ENCODE measurements around the gene TNFSF15. TPM values are rescaled to one million over a fixed set of nuclear protein-coding genes. Genes with fewer than 3 reads are reported as not detected.

TNFSF15 gene
- total and polyA plus RNA-seq, 7 donors = 0.03 to 0.13 (median 0.04) TPM; not detected in 2

GRCh38 chr9:114756920-114757319 is 48.9 kb downstream of the TNFSF15 start:
- Histone ChIP-seq H3K9me3 (no peaks in the 10 kb centered on the region), H3K36me3 (ENCODE audit: insufficient read depth in 1 of 2, low read depth in 1 of 2) (no peaks in the 10 kb centered on the region), H3K27ac (no peak overlapping the region), H3K4me1 (no peaks in the 10 kb centered on the region), H3K27me3 (ENCODE audit: insufficient read depth in 3 of 3, low read length in 2 of 3) (peaks cover 0 to 3% (median 0%) of the 10 kb centered on the region in 3 donors), H3K4me3 (no peak overlapping the region)
- intact Hi-C loops (cut with DNase I) = no loop called here
- TF ChIP-seq, protein P1, sequence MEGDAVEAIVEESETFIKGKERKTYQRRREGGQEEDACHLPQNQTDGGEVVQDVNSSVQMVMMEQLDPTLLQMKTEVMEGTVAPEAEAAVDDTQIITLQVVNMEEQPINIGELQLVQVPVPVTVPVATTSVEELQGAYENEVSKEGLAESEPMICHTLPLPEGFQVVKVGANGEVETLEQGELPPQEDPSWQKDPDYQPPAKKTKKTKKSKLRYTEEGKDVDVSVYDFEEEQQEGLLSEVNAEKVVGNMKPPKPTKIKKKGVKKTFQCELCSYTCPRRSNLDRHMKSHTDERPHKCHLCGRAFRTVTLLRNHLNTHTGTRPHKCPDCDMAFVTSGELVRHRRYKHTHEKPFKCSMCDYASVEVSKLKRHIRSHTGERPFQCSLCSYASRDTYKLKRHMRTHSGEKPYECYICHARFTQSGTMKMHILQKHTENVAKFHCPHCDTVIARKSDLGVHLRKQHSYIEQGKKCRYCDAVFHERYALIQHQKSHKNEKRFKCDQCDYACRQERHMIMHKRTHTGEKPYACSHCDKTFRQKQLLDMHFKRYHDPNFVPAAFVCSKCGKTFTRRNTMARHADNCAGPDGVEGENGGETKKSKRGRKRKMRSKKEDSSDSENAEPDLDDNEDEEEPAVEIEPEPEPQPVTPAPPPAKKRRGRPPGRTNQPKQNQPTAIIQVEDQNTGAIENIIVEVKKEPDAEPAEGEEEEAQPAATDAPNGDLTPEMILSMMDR (IDR thresholded peaks at IDR 0.05) = no peak
- DNase-seq (no peak), ATAC-seq (no peak)

DNA sequence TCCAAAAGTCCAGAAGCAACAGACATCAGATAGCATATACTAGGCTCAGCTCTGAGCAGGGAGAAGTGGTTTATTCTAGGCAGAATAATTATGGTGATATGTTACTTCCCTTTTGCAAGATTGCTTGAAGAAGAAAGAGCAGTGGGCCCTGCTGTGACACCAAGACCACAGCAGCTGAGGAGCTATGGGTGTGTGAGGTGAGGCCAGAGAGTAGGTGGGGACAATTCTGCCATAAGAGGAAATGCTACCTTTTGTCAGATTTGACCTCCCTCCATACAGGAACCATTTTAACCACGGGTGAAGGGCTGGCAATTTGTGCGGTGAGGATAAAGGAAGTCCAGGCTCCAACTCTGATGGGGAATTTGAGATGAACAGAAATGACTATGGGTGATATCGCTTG is 51.3 kb downstream of the TNFSF15 start:
- Histone ChIP-seq H3K36me3 (ENCODE audit: insufficient read depth in 1 of 2, low read depth in 1 of 2) (no peaks in the 10 kb centered on the region), H3K9me3 (no peaks in the 10 kb centered on the region), H3K4me3 (no peak overlapping the region), H3K27me3 (ENCODE audit: insufficient read depth in 3 of 3, low read length in 2 of 3) (peaks cover 0 to 3% (median 0%) of the 10 kb centered on the region in 3 donors), H3K27ac (no peak overlapping the region), H3K4me1 (no peaks in the 10 kb centered on the region)
- TF ChIP-seq, protein P1 (IDR thresholded peaks at IDR 0.05) = no peak
- 79 to 88% (median 81%) methylated on average over 3 of the region's 3 CpGs for WGBS, 3 donors
- no peak for DNase-seq
- intact Hi-C loops (cut with DNase I) = no loop called here
- ATAC-seq = no peak

DNA sequence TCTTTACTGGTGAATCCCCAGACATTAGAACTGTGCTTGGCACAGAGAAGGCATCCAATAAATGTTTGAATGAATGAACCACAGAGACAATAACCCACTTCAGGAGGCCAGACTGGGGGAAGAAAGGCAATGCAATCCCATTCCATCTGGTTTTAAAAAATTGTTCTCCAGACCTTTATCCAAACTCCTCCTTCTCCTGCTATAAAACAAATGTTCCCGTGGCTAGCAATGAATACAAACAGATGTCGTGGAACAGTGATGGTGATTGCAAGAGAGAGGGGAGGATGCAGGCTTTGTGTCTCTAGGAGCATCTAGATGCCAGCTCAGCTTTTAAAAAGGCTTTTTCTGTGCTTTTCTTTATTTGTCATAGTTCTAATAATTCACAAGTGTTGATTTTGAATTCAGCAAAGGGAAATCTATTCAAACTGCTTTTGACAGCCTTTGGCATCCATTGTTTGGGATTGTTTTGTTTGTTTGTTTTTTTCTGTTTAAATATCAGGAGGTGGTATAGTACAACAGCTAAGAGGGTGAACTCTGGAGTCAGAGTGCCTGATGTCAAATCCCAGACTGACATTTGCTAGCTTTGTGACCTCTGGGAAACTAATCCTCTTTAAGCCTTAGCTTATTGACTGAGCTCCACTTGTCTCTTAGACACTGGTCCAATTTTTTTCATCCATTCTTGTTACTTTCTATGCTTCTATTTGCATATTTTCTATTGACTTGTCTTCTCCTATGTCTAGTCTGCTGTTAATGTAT is 59.1 kb downstream of the TNFSF15 start:
- Histone ChIP-seq H3K4me1 (no peaks in the 10 kb centered on the region), H3K9me3 (no peaks in the 10 kb centered on the region), H3K27me3 (ENCODE audit: insufficient read depth in 3 of 3, low read length in 2 of 3) (no peaks in the 10 kb centered on the region), H3K36me3 (ENCODE audit: insufficient read depth in 1 of 2, low read depth in 1 of 2) (no peaks in the 10 kb centered on the region), H3K27ac (no peak overlapping the region), H3K4me3 (no peak overlapping the region)
- TF ChIP-seq, protein P1 (IDR thresholded peaks at IDR 0.05) = no peak
- intact Hi-C loops (cut with DNase I) = no loop called here
- ATAC-seq (no peak), DNase-seq (no peak)
- 7 to 31% (median 13%) methylated on average over 2 of the region's 2 CpGs for WGBS, 3 donors

- ATAC-seq (no peak), DNase-seq (no peak)
- TF ChIP-seq, protein P1 (IDR thresholded peaks at IDR 0.05) = no peak
- Histone ChIP-seq H3K27me3 (ENCODE audit: insufficient read depth in 3 of 3, low read length in 2 of 3) (no peaks in the 10 kb centered on the region), H3K4me3 (no peak overlapping the region), H3K27ac (no peak overlapping the region), H3K4me1 (no peaks in the 10 kb centered on the region), H3K9me3 (no peaks in the 10 kb centered on the region), H3K36me3 (ENCODE audit: insufficient read depth in 1 of 2, low read depth in 1 of 2) (no peaks in the 10 kb centered on the region)
- intact Hi-C loops (cut with DNase I) = no loop called here
- 58 to 83% (median 70%) methylated on average over 3 of the region's 3 CpGs for WGBS, 3 donors
Observed at GRCh38 chr9:114745879-114746550, 59.8 kb downstream of the TNFSF15 start.
